Liver (tissue), 3 donors: Measurements from ENCODE around the gene MDGA2.

Experiments used
- CTCF ChIP-seq: fragments of 150-350 bp; IDR thresholded peaks from 2 replicates; pipeline ENCODE4 v1.5.1; 2017; ENCODE audit warnings: improper control_type of control experiment, low read depth, low read length; ENCODE audit not compliant: missing input control
- GABPA ChIP-seq, 2 donors: IDR thresholded peaks in 1 of 2; conservative IDR thresholded peaks in 1 of 2; 2 replicates each; pipeline ENCODE4 v1.6.1; 2016; ENCODE audit warnings: antibody characterized with exemption in 2 of 2, mild to moderate bottlenecking in 1 of 2, moderate library complexity in 1 of 2
- HNF4A ChIP-seq, 2 donors: conservative IDR thresholded peaks; 2 replicates each; pipeline ENCODE4 v1.6.1; 2016; ENCODE audit warnings: antibody characterized with exemption in 2 of 2, mild to moderate bottlenecking in 2 of 2
- HNF4G ChIP-seq: IDR thresholded peaks from 2 replicates; pipeline ENCODE4 v1.6.1; 2016; ENCODE audit warnings: antibody characterized with exemption
- JUND ChIP-seq, 2 donors: IDR thresholded peaks; 2 replicates each; pipeline ENCODE4 v1.6.1; 2016; ENCODE audit warnings: antibody characterized with exemption in 2 of 2
- MAX ChIP-seq: IDR thresholded peaks from 2 replicates; pipeline ENCODE4 v1.6.1; 2016; ENCODE audit warnings: antibody characterized with exemption
- RAD21 ChIP-seq, 2 donors: IDR thresholded peaks; 2 replicates each; pipeline ENCODE4 v1.6.1; 2016; ENCODE audit warnings: antibody characterized with exemption in 2 of 2, mild to moderate bottlenecking in 2 of 2
- REST ChIP-seq: IDR thresholded peaks from 2 replicates; pipeline ENCODE4 v1.6.1; 2016; ENCODE audit warnings: antibody characterized with exemption, mild to moderate bottlenecking
- RXRA ChIP-seq, 2 donors: IDR thresholded peaks; 2 replicates each; pipeline ENCODE4 v1.6.1; 2017 to 2018; ENCODE audit warnings: antibody characterized with exemption in 2 of 2, mild to moderate bottlenecking in 1 of 2
- SP1 ChIP-seq: IDR thresholded peaks from 2 replicates; pipeline ENCODE4 v1.6.1; 2018; ENCODE audit warnings: antibody characterized with exemption, mild to moderate bottlenecking
- TAF1 ChIP-seq: conservative IDR thresholded peaks from 2 replicates; pipeline ENCODE4 v1.6.1; 2016; ENCODE audit warnings: antibody characterized with exemption, mild to moderate bottlenecking
- YY1 ChIP-seq: IDR thresholded peaks from 2 replicates; pipeline ENCODE4 v1.6.1; 2016; ENCODE audit warnings: antibody characterized with exemption, mild to moderate bottlenecking
- ZBTB33 ChIP-seq: IDR thresholded peaks from 2 replicates; pipeline ENCODE4 v1.6.1; 2016; ENCODE audit warnings: antibody characterized with exemption
- donor health status: healthy.
- donor health status: healthy.

- TF ChIP-seq CTCF = no peak
- no peak for TF ChIP-seq YY1
- TF ChIP-seq SP1 = no peak
- no peak for TF ChIP-seq RAD21 (IDR thresholded peaks at IDR 0.05)
- TF ChIP-seq TAF1 = no peak
- no peak for TF ChIP-seq ZBTB33
- no peak for TF ChIP-seq RXRA (IDR thresholded peaks at IDR 0.05)
- no peak for TF ChIP-seq REST
- no peak for TF ChIP-seq JUND (IDR thresholded peaks at IDR 0.05)
- TF ChIP-seq GABPA (IDR thresholded peaks at IDR 0.05 in 1 of 2, conservative IDR thresholded peaks at IDR 0.05 in 1 of 2) = no peak
- no peak for TF ChIP-seq HNF4A (conservative IDR thresholded peaks at IDR 0.05)
- no peak for TF ChIP-seq HNF4G
- TF ChIP-seq MAX = no peak
Measured at GRCh38 chr14:47720281-47720680, 44.9 kb upstream of the MDGA2 start.
